ENCODE measurements around the gene AOX1. TPM values are rescaled to one million over a fixed set of nuclear protein-coding genes. Genes with fewer than 3 reads are reported as not detected.
"Not testable (repeated sequence)": the region's sequence is repeated elsewhere in the genome, so short reads cannot be mapped to it uniquely, and the experiment has no call there.

The AOX1 gene
- total RNA-seq, 2 experiments from 2014 or later, result 0.19 to 0.22 TPM

DNA sequence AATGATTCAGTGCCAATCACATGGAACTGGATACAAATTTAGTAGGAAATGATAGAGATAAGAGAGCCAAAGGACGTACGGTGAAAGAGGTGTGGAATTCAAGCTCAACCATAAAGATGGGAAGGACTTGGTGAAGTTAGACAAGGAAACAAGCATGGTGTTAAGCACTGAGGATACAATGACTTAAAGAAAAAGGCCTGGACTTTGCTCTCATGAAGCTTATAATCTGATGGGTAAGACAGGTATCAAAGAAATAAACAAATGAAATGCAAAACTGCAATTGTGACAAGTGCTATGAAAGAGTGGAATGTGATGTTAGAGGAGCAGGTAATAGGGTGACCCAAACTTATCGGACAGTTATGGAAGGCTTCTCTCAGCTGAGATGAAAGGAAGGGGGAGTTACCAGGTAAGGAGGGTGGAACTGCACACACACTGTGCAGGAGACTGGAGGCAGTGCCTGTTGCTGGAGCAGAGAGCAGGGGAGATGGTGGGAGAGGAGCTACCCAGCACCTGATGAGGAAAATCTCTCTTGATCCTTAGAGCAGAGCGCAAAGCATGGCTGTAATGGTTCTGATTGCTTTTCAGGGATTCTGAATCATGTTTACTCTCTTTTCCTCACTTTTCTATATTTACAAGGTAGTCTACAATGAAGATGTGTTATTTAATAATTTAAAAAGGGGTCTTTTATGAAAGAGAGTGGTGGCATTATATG is 118.3 kb downstream of the AOX1 start:
- ChIA-PET CTCF (interaction anchor here (0.6 to 2.2 kb wide), 7 partner anchors 9 to 528 kb away, joined by 3 to 17 read pairs (median 4); partner anchors contain the start of gene AOX1), POLR2A (no interaction called here)
- peaks cover 2% of the 10 kb centered on the region for H3K27me3 Mint-ChIP-seq
- H3K9me3 Mint-ChIP-seq, result no peaks in the 10 kb centered on the region
- DNase-seq, result no peak
- peaks cover 18% of the 10 kb centered on the region for H3K4me1 Mint-ChIP-seq
- H3K4me3 Mint-ChIP-seq, result no peak overlapping the region
- no peak overlapping the region for H3K27ac Mint-ChIP-seq
- H3K36me3 Mint-ChIP-seq (ENCODE audit: low read depth), result no peaks in the 10 kb centered on the region

DNA sequence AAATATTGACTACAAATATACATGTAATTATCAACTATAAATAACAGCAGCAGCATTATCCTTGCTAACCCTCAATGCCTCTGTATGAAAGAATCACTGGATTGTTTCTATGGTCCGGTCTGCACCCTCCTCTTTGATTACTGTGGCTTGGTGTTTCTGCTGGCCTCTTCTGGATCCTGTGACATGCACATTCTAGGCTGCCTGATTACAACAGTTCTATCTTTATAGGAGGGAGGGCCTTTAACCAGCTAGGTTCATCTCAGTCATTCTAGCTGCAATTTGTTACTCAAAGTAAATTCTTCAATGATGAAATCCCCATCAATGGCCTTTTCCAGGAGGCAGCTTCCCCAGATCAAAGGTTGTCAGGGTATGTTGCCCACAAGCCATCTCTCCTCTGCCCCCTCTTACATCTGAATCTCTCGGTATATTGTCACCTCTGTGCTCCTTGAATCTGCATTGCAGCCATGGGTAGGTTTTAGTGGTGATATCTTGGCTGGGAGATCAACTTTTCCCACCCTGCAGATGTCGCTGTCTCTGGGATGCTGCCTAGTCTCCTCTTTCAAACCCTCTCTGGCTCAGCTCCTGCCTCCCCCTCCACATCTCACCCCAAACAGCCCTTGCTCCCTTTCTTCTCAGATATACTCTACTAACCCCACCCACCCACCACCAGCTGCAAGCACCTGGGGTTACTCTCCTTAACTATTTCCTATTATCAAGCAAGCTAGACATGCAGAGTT is 119.7 kb downstream of the AOX1 start:
- H3K36me3 Mint-ChIP-seq (ENCODE audit: low read depth), result no peaks in the 10 kb centered on the region
- DNase-seq, result no peak
- H3K27ac Mint-ChIP-seq, result no peak overlapping the region
- ChIA-PET POLR2A (no interaction called here), CTCF (interaction anchor here (0.7 to 1.3 kb wide), 3 partner anchors 103 to 527 kb away, joined by 3 read pairs; no protein-coding TSS in a partner anchor)
- H3K9me3 Mint-ChIP-seq, result no peaks in the 10 kb centered on the region
- H3K4me3 Mint-ChIP-seq, result no peak overlapping the region
- H3K27me3 Mint-ChIP-seq, result peaks cover 2% of the 10 kb centered on the region
- peaks cover 18% of the 10 kb centered on the region for H3K4me1 Mint-ChIP-seq

GRCh38 chr2:200708943-200709342 is 123.1 kb downstream of the AOX1 start:
- no peak overlapping the region for H3K4me3 Mint-ChIP-seq
- no peaks in the 10 kb centered on the region for H3K9me3 Mint-ChIP-seq
- CTCF ChIA-PET, result interaction anchor here (0.7 kb wide), 1 partner anchor 215 kb away, joined by 3 read pairs; no protein-coding TSS in a partner anchor
- no peak overlapping the region for H3K27ac Mint-ChIP-seq
- DNase-seq, result no peak
- POLR2A ChIA-PET, result no interaction called here
- peaks cover 15% of the 10 kb centered on the region for H3K4me1 Mint-ChIP-seq
- no peaks in the 10 kb centered on the region for H3K36me3 Mint-ChIP-seq (ENCODE audit: low read depth)
- H3K27me3 Mint-ChIP-seq, result peaks cover 2% of the 10 kb centered on the region

DNA sequence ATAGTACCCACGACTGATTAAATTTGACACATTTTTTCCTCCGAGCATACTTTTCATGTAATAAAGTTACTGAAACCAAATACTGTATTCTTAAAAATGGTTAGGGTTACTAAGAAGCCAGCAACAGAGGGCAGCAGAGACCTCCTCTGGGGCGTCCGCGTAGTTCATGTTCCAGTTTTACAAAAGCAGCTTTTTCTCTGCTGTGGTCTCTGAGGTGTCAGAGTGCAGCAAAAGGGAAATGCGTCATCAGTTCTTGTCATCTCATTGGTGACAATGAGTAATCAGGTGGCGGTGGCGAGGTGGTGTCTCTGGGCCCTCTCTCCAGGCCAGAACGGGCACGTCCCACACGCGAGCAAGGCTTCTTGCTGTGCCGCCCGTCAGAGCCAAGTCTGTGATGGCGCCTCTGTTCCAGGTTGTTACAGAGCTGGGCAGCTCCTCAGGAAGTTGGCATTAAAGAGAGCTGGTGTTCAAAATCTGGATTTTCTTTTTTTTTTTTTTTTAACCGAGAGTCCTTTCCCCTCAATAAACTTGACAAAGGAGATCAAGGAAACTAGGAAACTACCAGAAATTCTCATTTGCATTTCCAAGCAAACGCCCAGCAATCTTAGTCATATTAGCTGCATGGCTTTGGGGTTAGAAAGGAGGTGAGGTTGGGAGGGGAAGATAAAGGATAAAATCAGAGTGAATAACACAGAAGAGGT is 127.3 kb downstream of the AOX1 start:
- peak; percentile 96 for DNase-seq
- H3K36me3 Mint-ChIP-seq (ENCODE audit: low read depth), result no peaks in the 10 kb centered on the region

GRCh38 chr2:200713704-200714064 is 127.9 kb downstream of the AOX1 start:
- ChIA-PET POLR2A (no interaction called here), CTCF (interaction anchor here (0.7 to 3.3 kb wide), 23 partner anchors 8 to 519 kb away, joined by 3 to 27 read pairs (median 4); partner anchors contain the start of genes CFLAR, CLK1, NIF3L1 and PPIL3)
- peak overlapping the region; percentile 72 for H3K4me3 Mint-ChIP-seq
- peak overlapping the region; percentile 100 for H3K27ac Mint-ChIP-seq
- peaks cover 13% of the 10 kb centered on the region for H3K4me1 Mint-ChIP-seq
- H3K9me3 Mint-ChIP-seq, result peaks cover 3% of the 10 kb centered on the region
- peaks cover 4% of the 10 kb centered on the region for H3K27me3 Mint-ChIP-seq
- peak; percentile 21 for DNase-seq
- H3K36me3 Mint-ChIP-seq (ENCODE audit: low read depth), result no peaks in the 10 kb centered on the region

More for the DNA sequence above, 127.3 kb downstream of the AOX1 start:
- peaks cover 3% of the 10 kb centered on the region for H3K9me3 Mint-ChIP-seq
- ChIA-PET CTCF (interaction anchor here (0.6 to 3.3 kb wide), 26 partner anchors 9 to 519 kb away, joined by 3 to 27 read pairs (median 4); partner anchors contain the start of genes CFLAR, CLK1, NIF3L1 and PPIL3), POLR2A (interaction anchor here (0.6 kb wide), 2 partner anchors 101 to 320 kb away, joined by 4 to 5 read pairs; no protein-coding TSS in a partner anchor)
- H3K4me1 Mint-ChIP-seq, result peaks cover 13% of the 10 kb centered on the region
- peak overlapping the region; percentile 72 for H3K4me3 Mint-ChIP-seq
- H3K27ac Mint-ChIP-seq, result peak overlapping the region; percentile 100
- H3K27me3 Mint-ChIP-seq, result peaks cover 2% of the 10 kb centered on the region

DNA sequence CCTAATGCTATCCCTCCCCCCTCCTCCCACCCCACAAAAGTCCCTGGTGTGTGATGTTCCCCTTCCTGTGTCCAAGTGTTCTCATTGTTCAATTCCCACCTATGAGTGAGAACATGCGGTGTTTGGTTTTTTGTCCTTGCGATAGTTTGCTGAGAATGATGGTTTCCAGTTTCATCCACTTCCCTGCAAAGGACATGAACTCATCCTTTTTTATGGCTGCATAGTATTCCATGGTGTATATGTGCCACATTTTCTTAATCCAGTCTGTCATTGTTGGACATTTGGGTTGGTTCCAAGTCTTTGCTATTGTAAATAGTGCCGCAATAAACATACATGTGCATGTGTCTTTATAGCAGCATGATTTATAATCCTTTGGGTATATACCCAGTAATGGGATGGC is 129.2 kb downstream of the AOX1 start:
- H3K9me3 Mint-ChIP-seq; DNase-seq; H3K4me3 Mint-ChIP-seq; H3K27ac Mint-ChIP-seq; H3K36me3 Mint-ChIP-seq (ENCODE audit: low read depth); POLR2A ChIA-PET: not testable (repeated sequence)
- CTCF ChIA-PET, result interaction anchor here (3.3 kb wide), 1 partner anchor 11 kb away, joined by 27 read pairs; no protein-coding TSS in a partner anchor
- Mint-ChIP-seq H3K4me1 (peaks cover 13% of the 10 kb centered on the region), H3K27me3 (peaks cover 13% of the 10 kb centered on the region)

- ChIA-PET POLR2A (no interaction called here), CTCF (interaction anchor here (0.8 kb wide), 1 partner anchor 10 kb away, joined by 3 read pairs; no protein-coding TSS in a partner anchor)
- Mint-ChIP-seq H3K36me3 (ENCODE audit: low read depth) (peaks cover 7% of the 10 kb centered on the region), H3K27me3 (peaks cover 17% of the 10 kb centered on the region), H3K4me1 (peaks cover 13% of the 10 kb centered on the region), H3K9me3 (peaks cover 3% of the 10 kb centered on the region), H3K4me3 (no peak overlapping the region), H3K27ac (no peak overlapping the region)
- no peak for DNase-seq
Measured at GRCh38 chr2:200716386-200716785, 130.6 kb downstream of the AOX1 start.

Other genes with a start within 250 kb of the AOX1 start
- 10 to 100 TPM; 20.4 to 20.5 TPM for gene KCTD18, start 75.9 kb upstream of the AOX1 start, total RNA-seq
- 10 to 100 TPM; 47.7 to 55.2 TPM for gene SGO2, start 59.8 kb upstream of the AOX1 start, total RNA-seq
- 100 to 1,000 TPM; 201 to 214 TPM for gene BZW1, start 225.9 kb downstream of the AOX1 start, total RNA-seq